HG03025 (cell line): Measurements from ENCODE around the gene LARP6.
"Not testable (repeated sequence)": the region's sequence is repeated elsewhere in the genome, so short reads cannot be mapped to it uniquely, and the experiment has no call there.

Experiments
- ATAC-seq: cut with Tn5 transposase; IDR thresholded peaks from one replicate; pipeline ENCODE4 v1.9.1; 2021; ENCODE audit warnings: mild to moderate bottlenecking, moderate library complexity; ENCODE audit not compliant: unreplicated experiment, low FRiP score

Gene LARP6

DNA sequence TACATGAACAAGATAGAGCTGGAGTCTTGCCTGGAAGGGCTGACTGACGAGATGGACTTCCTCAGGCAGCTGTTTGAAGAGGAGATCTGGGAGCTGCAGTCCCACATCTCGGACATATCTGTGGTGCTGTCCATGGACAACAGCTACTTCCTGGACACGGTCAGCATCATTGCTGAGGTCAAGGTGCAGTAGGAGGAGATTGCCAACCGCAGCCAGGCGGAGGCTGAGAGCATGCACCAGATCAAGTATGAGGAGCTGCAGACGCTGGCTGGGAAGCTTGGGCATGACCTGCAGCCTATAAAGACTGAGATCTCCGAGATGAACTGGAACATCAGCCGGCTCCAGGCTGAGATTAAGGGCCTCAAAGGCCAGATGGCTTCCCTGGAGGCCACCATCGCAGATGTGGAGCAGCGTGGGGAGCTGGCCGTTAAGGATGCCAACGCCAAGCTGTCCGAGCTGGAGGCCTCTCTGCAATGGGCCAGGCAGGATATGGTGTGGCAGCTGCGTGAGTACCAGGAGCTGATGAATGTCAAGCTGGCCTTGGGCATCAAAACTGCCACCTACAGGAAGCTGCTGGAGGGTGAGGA lies 5.5 kb upstream of the LARP6 start:
- ATAC-seq: no peak

DNA sequence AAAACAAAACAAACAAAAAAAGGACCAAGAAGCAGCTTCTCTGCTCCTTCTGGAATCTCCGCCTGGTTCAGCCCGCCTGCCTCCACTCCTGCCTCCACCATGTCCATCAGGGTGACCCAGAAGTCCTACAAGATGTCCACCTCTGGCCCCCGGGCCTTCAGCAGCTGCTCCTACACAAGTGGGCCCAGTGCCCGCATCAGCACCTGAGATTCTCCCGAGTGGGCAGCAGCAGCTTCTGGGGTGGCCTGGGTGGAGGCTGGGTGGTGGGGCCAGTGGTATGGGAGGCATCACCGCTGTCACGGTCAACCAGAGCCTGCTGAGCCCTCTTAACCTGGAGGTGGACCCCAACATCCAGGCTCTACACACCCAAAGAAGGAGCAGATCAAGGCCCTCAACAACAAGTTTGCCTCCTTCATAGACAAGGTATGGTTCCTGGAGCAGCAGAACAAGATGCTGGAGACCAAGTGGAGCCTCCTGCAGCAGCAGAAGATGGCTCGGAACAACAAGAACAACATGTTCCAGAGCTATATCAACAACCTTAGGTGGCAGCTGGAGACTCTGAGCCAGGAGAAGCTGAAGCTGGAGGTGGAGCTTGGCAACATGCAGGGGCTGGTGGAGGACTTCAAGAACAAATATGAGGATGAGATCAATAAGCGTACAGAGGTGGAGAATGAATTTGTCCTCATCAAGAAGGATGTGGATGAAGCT lies 4.8 kb upstream of the LARP6 start:
- ATAC-seq: not testable (repeated sequence)

DNA sequence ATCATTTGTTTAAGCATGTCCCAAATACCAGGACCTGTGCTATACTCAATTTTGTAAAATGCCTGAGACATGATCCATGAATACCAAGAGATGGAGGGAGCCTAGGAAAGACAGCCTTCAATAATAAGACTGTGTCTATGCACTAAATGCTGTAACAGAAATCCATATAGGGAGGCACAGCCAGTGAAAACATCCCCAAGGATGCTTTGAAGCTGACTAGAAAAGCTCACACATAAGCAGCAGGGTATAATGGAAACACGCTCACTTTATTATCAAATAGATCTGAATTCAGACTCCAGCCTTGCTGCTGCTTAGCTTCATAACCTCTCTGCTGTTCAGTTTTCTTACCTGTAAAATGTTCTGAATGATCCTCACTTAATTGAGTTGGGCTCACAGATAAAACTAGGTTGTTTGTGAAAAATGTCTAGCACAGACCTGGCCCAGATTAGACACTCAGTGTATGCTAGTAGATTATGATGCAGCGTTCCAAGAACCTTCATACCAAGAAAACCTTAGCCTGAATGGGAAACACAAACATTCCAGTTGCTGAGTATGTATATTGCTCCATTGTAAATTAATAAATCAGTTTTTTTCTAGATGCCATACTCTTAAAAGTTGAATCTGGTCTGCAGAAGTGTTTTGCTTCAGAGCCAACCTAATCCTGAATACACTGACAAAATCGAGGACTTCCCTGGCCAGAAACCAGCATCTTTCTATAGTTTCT lies 3.8 kb upstream of the LARP6 start:
- no peak for ATAC-seq

DNA sequence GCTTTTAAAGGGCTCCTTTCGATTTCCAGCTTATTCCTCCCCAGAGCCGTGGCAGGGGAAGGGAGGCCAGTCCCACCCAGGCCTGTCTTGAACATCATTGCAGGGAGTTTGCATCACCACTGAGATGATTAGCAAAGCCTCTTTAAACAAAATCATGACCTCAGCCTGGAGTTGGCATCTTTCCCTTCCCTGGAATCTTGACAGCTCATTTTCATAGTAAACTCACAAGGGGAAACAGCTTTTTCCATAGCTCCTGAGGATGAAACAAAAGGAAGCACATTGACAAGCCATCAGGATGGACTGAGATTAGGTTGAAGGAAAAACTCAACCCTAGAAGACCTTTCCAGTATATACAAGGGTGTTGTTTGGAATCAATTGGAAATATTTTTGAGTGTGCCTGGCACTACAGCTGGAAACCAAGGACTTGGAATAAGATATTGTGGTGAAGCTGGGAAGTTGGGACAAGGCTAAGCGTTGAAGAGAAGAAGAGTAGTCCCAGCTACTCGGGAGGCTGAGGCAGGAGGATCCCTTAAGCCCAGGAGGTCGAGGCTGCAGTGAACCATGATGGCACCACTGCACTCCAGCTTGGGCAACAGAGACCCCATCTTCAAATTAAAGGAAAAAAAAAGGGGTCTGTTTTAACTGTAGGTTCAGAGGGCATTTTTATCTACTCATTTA lies 3.1 kb upstream of the LARP6 start:
- ATAC-seq: no peak

DNA sequence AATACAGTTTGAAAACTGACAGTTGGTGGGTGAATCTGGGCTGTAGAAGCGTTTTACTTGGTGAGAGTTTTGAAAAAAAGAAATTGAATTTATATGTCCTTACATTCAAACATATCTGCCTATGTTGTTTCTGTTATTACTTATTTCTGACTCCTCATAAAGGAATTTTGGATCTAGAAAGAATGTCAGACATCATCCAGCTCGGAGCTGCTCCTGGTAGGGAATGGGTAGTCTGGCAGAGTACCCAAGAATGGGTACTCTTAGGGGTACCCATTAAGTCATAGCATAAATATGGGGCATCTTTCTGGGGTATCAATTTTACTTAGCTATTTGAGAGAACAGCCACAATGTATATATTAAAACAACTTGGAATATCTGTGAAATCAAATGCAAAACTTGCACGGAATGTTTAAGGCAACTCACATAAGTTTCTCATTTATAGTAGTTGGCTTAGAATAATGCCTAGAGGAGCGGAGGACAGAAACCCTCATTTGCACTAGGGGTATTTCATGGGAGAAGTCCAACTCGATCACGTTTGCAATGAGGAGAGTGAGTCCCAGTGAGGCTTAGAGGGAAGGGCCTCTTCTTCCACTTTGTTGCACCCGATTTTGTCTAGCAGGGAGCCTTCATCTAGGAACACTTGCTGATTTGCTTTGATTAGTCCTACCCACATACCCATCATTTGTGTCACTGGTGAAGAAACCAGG lies 2.4 kb upstream of the LARP6 start:
- ATAC-seq: no peak

DNA sequence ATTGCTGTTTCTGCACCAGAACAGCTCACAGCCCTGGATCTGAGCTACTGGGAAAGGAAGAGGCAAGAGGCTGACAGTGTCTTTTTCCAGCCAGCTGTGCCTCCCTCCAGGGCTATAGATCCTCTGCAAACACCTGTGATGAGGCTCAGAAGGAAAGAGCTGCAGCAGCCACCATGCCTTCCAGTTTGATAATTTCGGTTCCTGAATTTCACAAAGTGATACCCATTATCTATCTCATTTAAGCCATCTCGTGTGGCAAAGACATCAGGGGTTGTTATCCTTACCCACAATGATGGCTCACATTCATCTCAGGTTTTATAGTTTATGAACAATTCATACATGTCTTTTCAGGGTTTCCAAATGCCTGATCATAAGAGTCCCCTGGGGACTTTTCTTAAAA lies 1.8 kb upstream of the LARP6 start:
- ATAC-seq: no peak

DNA sequence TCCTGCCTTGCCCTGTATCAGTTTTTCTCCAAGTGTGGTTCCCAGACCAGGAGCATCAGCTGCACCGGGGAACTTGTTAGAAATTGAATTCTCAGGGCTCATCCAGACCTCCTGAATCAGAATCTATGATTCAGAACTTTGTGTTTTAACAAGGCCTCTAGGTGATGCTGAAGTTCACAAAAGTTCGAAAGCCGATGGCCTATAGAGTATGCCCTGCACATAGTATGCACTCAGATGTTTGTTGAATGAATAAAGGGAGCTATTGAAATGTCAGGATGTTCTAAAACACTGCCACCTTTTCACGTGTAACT lies 664 bp upstream of the LARP6 start:
- no peak for ATAC-seq

DNA sequence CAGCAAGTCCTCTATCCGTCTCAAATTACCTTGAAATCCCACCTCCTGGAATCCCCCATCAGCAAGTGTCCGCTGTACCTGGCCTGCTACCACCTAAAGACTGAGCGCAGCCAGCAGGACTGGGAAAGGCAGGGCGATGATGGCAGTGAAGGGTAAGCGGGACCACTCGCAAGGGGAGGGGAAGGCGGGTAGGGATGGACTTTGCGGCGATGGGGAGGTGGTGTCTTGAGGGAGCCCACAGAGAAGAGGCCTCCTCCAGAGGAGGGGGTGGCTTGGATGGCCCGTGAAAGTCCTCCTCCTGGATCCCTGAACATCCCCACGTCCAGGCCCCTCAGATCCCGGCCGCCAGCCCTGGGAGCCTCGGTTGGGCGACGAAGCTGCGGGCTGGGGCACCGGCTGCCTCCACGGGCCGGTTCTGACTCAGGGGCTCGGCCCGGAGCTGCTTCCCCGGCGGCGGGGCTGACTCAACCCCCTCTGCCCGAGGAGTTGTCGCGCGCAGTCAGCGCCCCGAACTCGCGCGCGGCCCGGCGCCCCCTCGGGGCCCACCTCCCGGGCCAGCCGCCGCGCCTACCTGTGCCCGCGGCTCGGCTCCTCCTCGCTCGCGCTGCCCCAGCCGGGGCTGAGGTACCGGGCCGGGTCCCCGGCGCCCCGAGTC lies 512 bp downstream of the LARP6 start:
- ATAC-seq: no peak

DNA sequence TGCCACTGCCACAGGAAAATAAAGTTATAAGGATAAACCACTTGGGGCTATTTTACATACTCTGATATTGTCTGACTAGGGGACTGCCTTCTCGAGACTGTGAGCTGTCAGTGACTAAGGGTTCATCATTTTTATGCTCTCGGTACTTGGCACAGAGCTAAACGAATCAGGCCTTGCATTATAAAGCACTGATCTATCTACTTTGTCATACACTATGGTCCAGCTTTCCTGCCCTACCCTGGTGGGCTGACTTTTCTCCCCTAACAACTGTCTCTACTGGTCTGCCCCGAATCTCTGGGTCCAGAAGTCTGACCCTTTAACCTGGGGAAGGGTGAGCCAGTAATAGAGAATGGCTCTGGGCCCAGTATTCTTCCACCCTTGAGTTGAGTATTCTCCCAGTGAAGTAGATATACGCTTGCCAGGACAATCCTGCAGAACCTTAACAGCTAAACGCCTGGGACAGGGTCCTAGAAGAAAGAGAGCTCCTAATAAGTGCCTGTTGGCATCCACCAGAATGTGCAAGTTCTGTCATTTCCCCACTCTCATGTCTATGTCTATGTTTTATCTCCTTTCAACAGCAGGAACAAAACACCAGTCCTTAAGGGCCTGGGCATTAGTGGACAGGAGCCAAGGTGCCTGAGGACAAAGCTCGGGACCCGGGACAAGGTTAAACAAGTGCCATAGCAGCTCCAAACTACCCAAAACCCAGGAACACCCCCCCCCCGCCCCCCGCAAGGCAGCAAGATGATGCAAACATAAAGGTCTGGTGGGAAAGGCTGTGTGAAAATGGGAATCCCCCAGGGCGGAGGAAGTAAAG lies 1.2 kb downstream of the LARP6 start:
- ATAC-seq: no peak

DNA sequence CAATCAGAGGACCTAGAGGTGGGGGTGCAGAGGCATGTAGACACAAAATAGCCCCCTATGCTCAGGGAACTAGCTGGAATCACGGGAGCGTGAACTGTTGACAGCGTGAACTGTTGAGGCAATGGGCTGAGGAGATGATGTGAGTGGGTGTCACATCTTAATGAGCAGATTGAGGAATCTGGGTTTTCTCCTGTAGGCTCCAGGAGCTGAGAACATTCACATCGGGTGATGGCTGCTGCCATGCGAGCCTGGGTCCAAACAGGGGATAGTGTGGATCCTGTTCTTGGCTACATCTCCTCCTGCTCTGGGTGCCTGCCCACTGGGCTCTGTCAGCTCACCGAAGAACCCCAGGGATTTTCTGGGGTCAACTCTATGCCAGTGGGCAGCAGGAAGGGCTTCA lies 2.1 kb downstream of the LARP6 start:
- ATAC-seq: no peak

DNA sequence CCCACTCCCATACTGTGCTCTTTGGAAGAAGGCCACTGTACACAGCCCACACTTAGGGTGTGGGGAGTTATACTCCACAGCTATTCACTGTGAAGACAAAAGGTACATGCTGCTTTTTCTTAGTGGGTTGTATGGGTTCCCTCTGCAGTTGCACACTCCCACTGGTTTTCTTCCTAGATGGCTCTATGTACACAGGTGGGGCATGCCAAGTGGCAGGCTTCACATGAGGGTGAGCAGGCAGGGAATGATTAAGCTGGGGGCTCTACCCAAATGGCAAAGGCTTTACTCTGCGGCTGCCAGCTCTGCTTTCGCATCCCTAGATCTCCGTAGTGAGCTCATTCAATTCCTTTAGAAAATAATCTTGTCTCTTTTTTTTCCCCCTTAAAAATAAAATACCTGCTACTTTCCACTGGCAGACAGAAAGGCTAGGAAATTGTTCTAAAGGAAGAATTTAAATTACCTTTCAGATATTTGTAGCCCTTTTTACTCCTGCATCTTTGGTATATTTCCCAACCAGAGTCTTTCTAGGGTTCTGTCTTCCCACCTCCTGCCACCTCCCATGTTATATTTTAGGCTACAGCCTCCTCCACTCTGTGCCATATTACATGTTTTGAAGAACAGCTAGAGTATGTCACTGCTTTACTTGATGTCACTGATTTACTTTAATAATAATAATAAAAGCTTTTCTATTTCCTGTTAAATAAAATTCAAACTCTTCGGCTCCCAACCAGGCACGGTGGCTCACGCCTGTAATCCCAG lies 8.2 kb downstream of the LARP6 start:
- no peak for ATAC-seq

DNA sequence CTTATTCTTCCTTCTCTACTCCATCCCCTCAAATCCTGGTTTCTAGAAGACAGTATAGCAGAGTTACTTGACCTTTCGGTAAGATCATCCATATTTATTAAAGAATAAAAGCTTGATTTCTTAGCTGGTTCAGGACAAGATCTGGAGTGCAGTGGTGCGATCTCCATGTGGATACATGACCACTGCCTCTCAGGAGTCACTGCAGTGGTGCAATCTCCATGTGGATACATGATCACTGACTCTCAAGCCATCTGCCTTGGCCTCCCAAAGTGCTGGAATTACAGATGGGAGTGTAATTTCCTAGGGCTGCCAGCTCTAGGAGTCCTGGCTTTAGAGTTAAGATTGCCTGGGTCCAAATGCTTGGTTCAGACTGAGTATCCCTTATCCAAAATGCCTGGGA lies 16.5 kb downstream of the LARP6 start:
- ATAC-seq: no peak

DNA sequence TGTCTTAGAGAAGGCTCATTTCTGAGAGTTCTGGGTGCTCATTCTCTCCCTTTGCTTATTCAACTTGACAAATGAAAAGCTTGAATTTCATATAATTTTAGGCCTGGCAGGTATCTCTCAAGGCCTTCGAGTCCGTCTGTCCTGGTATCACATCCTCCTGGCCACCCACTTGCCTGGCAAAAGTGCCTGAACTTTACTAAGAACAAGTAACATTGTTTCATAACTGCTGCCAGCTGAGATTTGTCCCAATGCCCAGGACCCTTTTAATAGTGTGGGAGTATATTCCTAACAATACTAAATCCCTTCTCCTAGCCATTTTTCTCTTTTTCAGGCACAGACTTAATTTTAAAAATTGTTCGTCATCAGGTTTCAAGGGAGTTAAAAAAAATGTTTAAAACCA lies 18.1 kb downstream of the LARP6 start:
- ATAC-seq: no peak

DNA sequence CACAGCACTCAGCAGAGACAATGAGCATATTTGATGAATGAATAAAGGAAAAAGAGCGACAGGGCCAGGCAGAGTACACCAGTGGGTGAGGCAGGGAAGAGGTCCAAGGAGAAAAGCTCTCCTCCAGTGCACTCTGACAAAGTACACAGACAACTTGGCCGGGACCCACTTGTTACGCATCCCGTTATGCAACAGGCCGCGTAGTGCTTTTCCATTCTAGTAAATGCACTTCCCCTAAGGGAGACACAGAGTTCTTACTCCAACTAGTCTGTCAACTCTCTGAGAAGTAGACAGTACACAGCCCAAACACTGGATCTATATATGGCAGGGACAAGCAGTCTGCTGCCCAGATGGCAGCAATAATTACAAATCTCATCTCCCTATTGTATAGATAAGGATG lies 18.5 kb downstream of the LARP6 start:
- no peak for ATAC-seq

DNA sequence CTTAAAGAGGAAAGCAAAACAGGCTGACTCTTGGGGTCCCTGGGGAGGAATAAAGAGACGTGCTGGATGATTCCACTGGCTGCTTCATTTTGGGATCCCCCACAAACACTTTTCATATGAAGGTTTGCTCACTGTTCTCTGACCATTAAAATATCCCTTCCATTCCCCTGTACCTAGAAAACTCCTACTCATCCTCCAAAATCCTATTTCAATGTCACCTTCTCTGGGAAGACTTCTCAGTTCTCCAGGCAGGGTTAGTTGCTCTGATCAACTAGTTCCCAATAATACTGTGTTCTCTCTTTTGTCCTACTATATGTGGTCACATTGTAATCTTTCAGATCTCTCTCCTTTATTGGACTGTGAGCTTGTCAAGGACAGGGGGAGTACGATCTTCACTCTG lies 19.0 kb downstream of the LARP6 start:
- no peak for ATAC-seq

DNA sequence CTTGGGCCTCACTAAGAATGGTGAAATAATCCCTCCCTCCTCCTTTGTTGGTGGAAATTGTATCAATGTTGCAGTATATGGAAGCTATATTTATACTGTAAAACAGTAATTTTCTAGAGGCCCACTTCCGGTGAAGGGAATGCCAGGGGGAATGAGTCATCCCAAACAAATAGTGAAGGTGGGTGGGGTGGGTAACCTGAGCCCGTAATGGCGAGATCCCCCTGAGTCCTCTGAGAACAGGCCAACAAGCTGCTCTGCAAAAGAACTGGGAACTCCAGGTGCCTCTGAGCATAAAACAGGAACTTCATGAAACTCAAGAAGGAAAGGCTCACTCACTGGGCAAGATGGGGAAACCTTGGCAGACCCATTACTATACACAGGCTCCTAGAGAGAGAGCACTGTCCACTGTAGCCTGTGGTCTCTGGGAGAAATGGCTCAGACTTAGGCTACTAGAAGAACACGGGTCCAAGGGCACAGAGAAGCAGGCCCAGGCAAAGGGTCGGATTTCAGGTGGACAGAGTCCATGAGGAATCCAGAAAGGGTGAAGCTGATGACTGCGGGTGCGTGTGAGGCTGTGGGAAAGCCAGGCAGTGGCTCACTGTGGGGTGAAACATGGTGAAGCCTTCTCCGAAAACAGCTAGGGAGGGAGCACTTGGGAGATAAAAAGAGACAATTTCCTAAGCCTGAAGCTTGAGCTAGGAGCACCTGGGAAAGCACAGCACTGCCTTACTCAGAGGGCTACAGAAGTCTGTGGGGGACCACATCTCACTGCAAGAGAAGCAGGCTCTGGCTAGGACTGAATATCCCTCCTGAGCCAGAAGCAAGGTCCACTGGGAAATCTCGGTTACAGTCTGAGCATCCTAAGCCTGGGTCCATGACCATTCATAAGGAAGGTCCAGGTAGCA lies 19.8 kb downstream of the LARP6 start:
- ATAC-seq: no peak

DNA sequence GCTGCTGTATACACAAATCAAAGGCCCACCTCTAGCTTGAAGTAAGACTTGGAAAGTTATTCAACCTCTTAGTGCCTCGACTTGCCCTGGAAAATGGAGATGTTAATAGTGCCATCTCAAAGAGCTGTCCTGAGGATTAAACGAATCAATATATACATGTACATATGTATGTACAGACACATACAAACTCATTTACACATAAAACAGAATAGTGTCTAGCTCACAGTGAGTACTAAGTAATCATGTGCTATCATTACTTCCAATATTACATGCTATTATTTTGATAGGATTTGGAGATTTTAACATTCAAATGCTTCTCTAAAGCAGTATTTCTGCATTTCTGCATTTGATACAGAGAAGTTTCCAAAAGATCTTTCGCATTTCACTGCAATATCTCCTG lies 20.5 kb downstream of the LARP6 start:
- no peak for ATAC-seq

DNA sequence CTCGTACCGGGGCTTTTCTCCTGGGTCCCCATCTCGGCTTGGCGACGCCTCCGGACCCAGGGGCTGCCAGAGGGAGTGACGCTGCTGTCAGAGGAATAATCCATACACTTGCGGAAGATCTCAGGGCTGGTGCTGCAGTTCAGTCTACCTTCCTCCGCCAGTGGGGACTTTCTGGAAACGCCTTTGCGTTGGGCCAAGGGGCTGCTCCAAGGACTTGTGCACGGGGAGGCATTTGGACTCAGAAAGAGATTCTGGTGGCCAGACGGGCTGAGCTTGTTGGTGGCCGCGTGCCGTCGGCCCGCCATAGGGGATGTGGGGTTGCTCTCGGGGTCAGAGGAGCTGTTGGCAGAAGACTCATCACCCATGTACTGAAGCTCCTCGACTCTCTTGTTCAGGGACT lies 21.8 kb downstream of the LARP6 start:
- ATAC-seq: no peak
